ENCODE measurements around the gene HOXA5.
A peak's percentile ranks its signal among the peaks of the same experiment; 100 is the strongest.

HOXA5 gene

GRCh38 chr7:27160546-27161213 lies 17.2 kb upstream of the HOXA5 start:
- H3K4me3 ChIP-seq (ENCODE audit: low read depth, low read length), result peak overlapping the region; percentile 61
- peaks cover 43% of the 10 kb centered on the region for H3K27me3 ChIP-seq (ENCODE audit: control insufficient read depth, insufficient read depth, low read length)
- peak overlapping the region; percentile 87 for H3K4me2 ChIP-seq (ENCODE audit: low read length)
- H3K79me2 ChIP-seq, result no peaks in the 10 kb centered on the region
- no peaks in the 10 kb centered on the region for H3K9me3 ChIP-seq (ENCODE audit: control insufficient read depth, low read length)
- no peaks in the 10 kb centered on the region for H3K36me3 ChIP-seq (ENCODE audit: control insufficient read depth, insufficient read depth, low read length)
- H3K4me1 ChIP-seq, result no peaks in the 10 kb centered on the region
- H2AFZ ChIP-seq, result peak overlapping the region; percentile 100
- H3K27ac ChIP-seq, result no peak overlapping the region
- H3K9ac ChIP-seq, result no peak overlapping the region
- peak; percentile 100 for TF ChIP-seq CTCF (IDR thresholded peaks at IDR 0.05)

GRCh38 chr7:27160145-27160545 lies 16.7 kb upstream of the HOXA5 start:
- H3K4me1 ChIP-seq, result no peaks in the 10 kb centered on the region
- H3K4me3 ChIP-seq (ENCODE audit: low read depth, low read length), result peak overlapping the region; percentile 61
- H3K27ac ChIP-seq, result no peak overlapping the region
- no peak overlapping the region for H3K9ac ChIP-seq
- TF ChIP-seq CTCF (IDR thresholded peaks at IDR 0.05), result no peak
- H3K27me3 ChIP-seq (ENCODE audit: control insufficient read depth, insufficient read depth, low read length), result peaks cover 41% of the 10 kb centered on the region
- no peaks in the 10 kb centered on the region for H3K9me3 ChIP-seq (ENCODE audit: control insufficient read depth, low read length)
- H2AFZ ChIP-seq, result peak overlapping the region; percentile 100
- no peaks in the 10 kb centered on the region for H3K36me3 ChIP-seq (ENCODE audit: control insufficient read depth, insufficient read depth, low read length)
- peak overlapping the region; percentile 87 for H3K4me2 ChIP-seq (ENCODE audit: low read length)
- H3K79me2 ChIP-seq, result no peaks in the 10 kb centered on the region

- Histone ChIP-seq H3K9me3 (ENCODE audit: control insufficient read depth, low read length) (no peaks in the 10 kb centered on the region), H2AFZ (peak overlapping the region; percentile 100), H3K4me2 (ENCODE audit: low read length) (no peak overlapping the region), H3K27me3 (ENCODE audit: control insufficient read depth, insufficient read depth, low read length) (peaks cover 40% of the 10 kb centered on the region), H3K79me2 (no peaks in the 10 kb centered on the region), H3K4me3 (ENCODE audit: low read depth, low read length) (no peak overlapping the region), H3K27ac (no peak overlapping the region), H3K4me1 (no peaks in the 10 kb centered on the region), H3K36me3 (ENCODE audit: control insufficient read depth, insufficient read depth, low read length) (no peaks in the 10 kb centered on the region), H3K9ac (no peak overlapping the region)
- no peak for TF ChIP-seq CTCF (IDR thresholded peaks at IDR 0.05)
Observed at GRCh38 chr7:27159266-27160144, 16.0 kb upstream of the HOXA5 start.

GRCh38 chr7:27158436-27159265 lies 15.2 kb upstream of the HOXA5 start:
- no peaks in the 10 kb centered on the region for H3K36me3 ChIP-seq (ENCODE audit: control insufficient read depth, insufficient read depth, low read length)
- TF ChIP-seq CTCF (IDR thresholded peaks at IDR 0.05), result no peak
- no peak overlapping the region for H3K4me2 ChIP-seq (ENCODE audit: low read length)
- H3K9ac ChIP-seq, result no peak overlapping the region
- H3K27ac ChIP-seq, result no peak overlapping the region
- no peaks in the 10 kb centered on the region for H3K4me1 ChIP-seq
- H3K27me3 ChIP-seq (ENCODE audit: control insufficient read depth, insufficient read depth, low read length), result peaks cover 37% of the 10 kb centered on the region
- H3K4me3 ChIP-seq (ENCODE audit: low read depth, low read length), result no peak overlapping the region
- H3K9me3 ChIP-seq (ENCODE audit: control insufficient read depth, low read length), result no peaks in the 10 kb centered on the region
- H2AFZ ChIP-seq, result no peak overlapping the region
- H3K79me2 ChIP-seq, result no peaks in the 10 kb centered on the region

Data from parathyroid adenoma (tissue), 2 donors.